Measurements from ENCODE around the gene RYK. TPM values are rescaled to one million over a fixed set of nuclear protein-coding genes. Genes with fewer than 3 reads are reported as not detected.

RYK gene
- total RNA-seq, 1 experiment from 2014 or later: 93.7 TPM

- Histone ChIP-seq H3F3A (ENCODE audit: insufficient read depth, low read depth) (peaks cover 13% of the 10 kb centered on the region; the same call in 1 of the 2 replicates), H3K4me1 (replicated peaks; ENCODE audit: insufficient read depth) (no peaks in the 10 kb centered on the region), H3K4me3 (no peak overlapping the region), H3K4me2 (no peak overlapping the region), H3K27ac (no peak overlapping the region), H3K27me3 (ENCODE audit: insufficient read depth, low read depth) (no peaks in the 10 kb centered on the region), H2AFZ (no peak overlapping the region), H4K20me1 (ENCODE audit: insufficient read depth) (peaks cover 5% of the 10 kb centered on the region; the same call in 1 of the 2 replicates), H3K9me3 (ENCODE audit: insufficient read depth, low read depth) (no peaks in the 10 kb centered on the region), H3K79me2 (ENCODE audit: low read depth) (0 out of 2 replicates have a peak, but pooled peaks cover 5% of the 10 kb centered on the region), H3K9me2 (ENCODE audit: insufficient read depth) (no peaks in the 10 kb centered on the region), H3K36me3 (ENCODE audit: low read depth) (0 out of 2 replicates have a peak, but pooled peaks cover 23% of the 10 kb centered on the region)
- ChIA-PET CTCF (no interaction called here), POLR2A (ENCODE audit: unreplicated experiment) (no interaction called here)
- TF ChIP-seq CTCF (conservative IDR thresholded peaks at IDR 0.05): no peak
- no peak for TF ChIP-seq EZH2 (IDR thresholded peaks at IDR 0.05; ENCODE audit: low read depth)
- no peak for DNase-seq
- no TSS peak for BruUV-seq (replicated peaks)
- intact Hi-C loops (cut with micrococcal nuclease; ENCODE audit: unreplicated experiment): loop anchor here (10.0 kb wide), 1 partner anchor 1469 kb away; the partner anchor contains the start of gene NPHP3
These were observed 56.4 kb downstream of the RYK start for GRCh38 chr3:134194247-134194646.

GRCh38 chr3:134190250-134190649 is 60.4 kb downstream of the RYK start:
- ChIA-PET POLR2A (ENCODE audit: unreplicated experiment) (no interaction called here), CTCF (no interaction called here)
- no peaks in the 10 kb centered on the region for H3K4me1 ChIP-seq (replicated peaks; ENCODE audit: insufficient read depth)
- DNase-seq: no peak
- intact Hi-C loops (cut with micrococcal nuclease; ENCODE audit: unreplicated experiment): loop anchor here (10.0 kb wide), 1 partner anchor 1465 kb away; the partner anchor contains the start of gene NPHP3
- TF ChIP-seq EZH2 (IDR thresholded peaks at IDR 0.05; ENCODE audit: low read depth) (no peak), CTCF (conservative IDR thresholded peaks at IDR 0.05) (no peak)
- H3K4me3 ChIP-seq: no peak overlapping the region
- no TSS peak for BruUV-seq (replicated peaks)
- H3F3A ChIP-seq (ENCODE audit: insufficient read depth, low read depth): peaks cover 9% of the 10 kb centered on the region; the same call in 1 of the 2 replicates
- no peak overlapping the region for H2AFZ ChIP-seq
- no peak overlapping the region for H3K4me2 ChIP-seq
- no peaks in the 10 kb centered on the region for H3K79me2 ChIP-seq (ENCODE audit: low read depth)
- H3K36me3 ChIP-seq (ENCODE audit: low read depth): 0 out of 2 replicates have a peak, but pooled peaks cover 17% of the 10 kb centered on the region
- H3K9me2 ChIP-seq (ENCODE audit: insufficient read depth): no peaks in the 10 kb centered on the region
- no peak overlapping the region for H3K27ac ChIP-seq
- H4K20me1 ChIP-seq (ENCODE audit: insufficient read depth): peaks cover 5% of the 10 kb centered on the region; the same call in 1 of the 2 replicates
- H3K27me3 ChIP-seq (ENCODE audit: insufficient read depth, low read depth): no peaks in the 10 kb centered on the region
- H3K9me3 ChIP-seq (ENCODE audit: insufficient read depth, low read depth): no peaks in the 10 kb centered on the region

- BruUV-seq (replicated peaks): no TSS peak
- H3F3A ChIP-seq (ENCODE audit: insufficient read depth, low read depth): 0 out of 2 replicates have a peak, but pooled peaks cover 9% of the 10 kb centered on the region
- no peaks in the 10 kb centered on the region for H3K9me2 ChIP-seq (ENCODE audit: insufficient read depth)
- POLR2A ChIA-PET (ENCODE audit: unreplicated experiment): no interaction called here
- no peak overlapping the region for H2AFZ ChIP-seq
- H3K4me1 ChIP-seq (replicated peaks; ENCODE audit: insufficient read depth): no peaks in the 10 kb centered on the region
- peaks cover 5% of the 10 kb centered on the region; the same call in 1 of the 2 replicates for H4K20me1 ChIP-seq (ENCODE audit: insufficient read depth)
- intact Hi-C loops (cut with micrococcal nuclease; ENCODE audit: unreplicated experiment): loop anchor here (10.0 kb wide), 1 partner anchor 1465 kb away; the partner anchor contains the start of gene NPHP3
- H3K27me3 ChIP-seq (ENCODE audit: insufficient read depth, low read depth): no peaks in the 10 kb centered on the region
- no peaks in the 10 kb centered on the region for H3K9me3 ChIP-seq (ENCODE audit: insufficient read depth, low read depth)
- TF ChIP-seq EZH2 (IDR thresholded peaks at IDR 0.05; ENCODE audit: low read depth): no peak
- TF ChIP-seq CTCF (conservative IDR thresholded peaks at IDR 0.05): no peak
- H3K27ac ChIP-seq: no peak overlapping the region
- no peak for DNase-seq
- no peaks in the 10 kb centered on the region for H3K79me2 ChIP-seq (ENCODE audit: low read depth)
- 0 out of 2 replicates have a peak, but pooled peaks cover 13% of the 10 kb centered on the region for H3K36me3 ChIP-seq (ENCODE audit: low read depth)
- no peak overlapping the region for H3K4me3 ChIP-seq
- H3K4me2 ChIP-seq: no peak overlapping the region
- CTCF ChIA-PET: no interaction called here
These were observed 60.8 kb downstream of the RYK start for GRCh38 chr3:134189849-134190248.
